Activated T-helper 17 cell treated with anti-CD3 and anti-CD28 coated beads, Interleukin-2, amount 50 U/mL, for 72 hours (primary cell): Measurements from ENCODE around the gene BOLL. TPM values are rescaled to one million over a fixed set of nuclear protein-coding genes. Genes with fewer than 3 reads are reported as not detected.
A peak's percentile ranks its signal among the peaks of the same experiment; 100 is the strongest.
"Not testable (repeated sequence)": the region's sequence is repeated elsewhere in the genome, so short reads cannot be mapped to it uniquely, and the experiment has no call there.

Experiments
- ATAC-seq: fragments of 150-1000 bp; cut with Tn5 transposase; replicated peaks from 2 replicates; pipeline ENCODE4 v1.10.0; 2021; ENCODE audit warnings: mild to moderate bottlenecking, moderate library complexity
- H3K27ac Mint-ChIP-seq: one replicate; pipeline ENCODE4 v1.8.0; 2022; ENCODE audit warnings: mixed read lengths
- H3K27me3 Mint-ChIP-seq: one replicate; pipeline ENCODE4 v1.8.0; 2022; ENCODE audit warnings: mixed read lengths
- H3K36me3 Mint-ChIP-seq: one replicate; pipeline ENCODE4 v1.8.0; 2022; ENCODE audit warnings: low read depth, mild to moderate bottlenecking, mixed read lengths
- H3K4me1 Mint-ChIP-seq: one replicate; pipeline ENCODE4 v1.8.0; 2022; ENCODE audit warnings: mixed read lengths
- H3K4me3 Mint-ChIP-seq: one replicate; pipeline ENCODE4 v1.8.0; 2022; ENCODE audit warnings: mild to moderate bottlenecking, mixed read lengths
- H3K9me3 Mint-ChIP-seq: one replicate; pipeline ENCODE4 v1.8.0; 2022; ENCODE audit warnings: mixed read lengths
- total RNA-seq, 2 donors: library from RNA; stranded (reverse); gene quantifications; one replicate each; pipeline ENCODE4 v1.2.3, GENCODE V29; 2022

BOLL gene
- total RNA-seq, 2 donors from 2014 or later: not detected

DNA sequence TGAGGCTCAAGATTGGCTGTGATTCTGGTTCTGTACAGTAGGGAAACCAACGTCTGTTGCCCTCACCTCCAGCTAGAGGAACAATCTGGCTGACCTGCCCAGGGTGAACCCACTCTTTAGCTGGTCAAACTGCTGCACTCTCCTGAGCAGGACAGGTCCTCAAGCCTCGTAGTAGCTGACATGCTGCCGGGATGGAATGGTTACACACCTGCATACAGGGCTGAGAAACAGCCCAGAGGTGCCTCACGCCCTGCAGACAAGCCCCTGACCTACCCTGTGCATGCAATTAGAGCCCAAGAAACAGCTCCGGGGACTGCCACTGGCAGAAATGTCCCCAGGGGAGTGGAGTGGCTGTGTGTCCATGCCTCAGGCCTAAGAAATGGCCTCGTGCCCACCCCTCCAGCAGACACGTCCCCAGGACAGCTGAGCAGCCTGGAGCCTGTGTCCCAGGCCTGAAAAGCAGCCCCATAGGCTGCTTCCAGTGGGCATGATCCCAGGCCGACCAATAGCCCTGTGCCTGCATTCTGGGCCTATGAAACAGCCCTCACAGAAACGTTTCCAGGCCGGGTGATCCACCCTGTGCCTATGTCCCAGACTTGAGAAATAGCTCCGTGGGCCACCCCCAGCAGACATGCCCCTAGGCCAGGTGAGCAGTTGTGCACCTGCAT lies 25.4 kb downstream of the BOLL start:
- H3K27ac Mint-ChIP-seq: no peak overlapping the region
- H3K4me1 Mint-ChIP-seq: no peaks in the 10 kb centered on the region
- H3K4me3 Mint-ChIP-seq: no peak overlapping the region
- no peaks in the 10 kb centered on the region for H3K36me3 Mint-ChIP-seq
- peaks cover 16% of the 10 kb centered on the region for H3K9me3 Mint-ChIP-seq
- ATAC-seq: no peak
- H3K27me3 Mint-ChIP-seq: peaks cover 8% of the 10 kb centered on the region

DNA sequence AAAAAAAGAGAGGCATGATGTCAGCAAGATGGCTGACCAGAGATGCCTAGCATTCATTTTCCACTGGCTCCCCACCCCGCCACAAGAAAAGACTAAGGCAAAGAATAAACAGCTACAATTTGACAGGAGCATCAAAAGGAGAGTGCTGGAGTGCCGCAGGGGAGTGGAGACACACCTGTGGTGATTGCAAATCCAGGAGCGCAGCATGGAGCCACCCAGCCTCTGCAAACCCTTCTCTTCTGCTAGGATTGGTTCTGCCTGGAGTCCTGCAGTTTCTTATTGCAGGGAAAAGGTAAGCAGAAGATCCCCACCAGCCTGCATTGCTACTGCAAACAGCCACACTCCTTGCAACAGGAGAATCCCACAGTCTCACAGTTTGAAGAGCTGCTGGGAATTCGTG lies 26.1 kb downstream of the BOLL start:
- H3K27me3 Mint-ChIP-seq: peaks cover 6% of the 10 kb centered on the region
- H3K36me3 Mint-ChIP-seq: no peaks in the 10 kb centered on the region
- H3K4me3 Mint-ChIP-seq: no peak overlapping the region
- no peak for ATAC-seq
- H3K9me3 Mint-ChIP-seq: peaks cover 16% of the 10 kb centered on the region
- no peaks in the 10 kb centered on the region for H3K4me1 Mint-ChIP-seq
- H3K27ac Mint-ChIP-seq: no peak overlapping the region

DNA sequence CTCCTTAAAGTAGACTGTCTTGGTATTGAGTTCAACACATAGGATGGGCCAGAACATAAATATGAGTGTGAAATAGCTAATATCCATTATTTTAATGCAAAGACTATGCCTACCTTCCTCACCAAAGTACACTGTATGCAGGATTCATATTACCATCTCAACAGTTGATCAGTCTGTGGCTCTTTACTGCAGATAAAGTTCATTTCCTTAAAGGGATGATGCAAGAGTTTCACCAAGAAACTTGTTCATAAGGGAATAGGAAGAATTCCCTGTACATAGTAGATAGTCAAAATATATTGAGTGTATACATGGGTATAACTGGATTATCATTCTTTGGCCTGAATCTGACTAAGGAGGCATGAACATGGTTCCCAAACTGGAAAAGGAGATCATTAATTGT lies 44.9 kb downstream of the BOLL start:
- ATAC-seq: no peak
- peaks cover 14% of the 10 kb centered on the region for H3K27me3 Mint-ChIP-seq
- no peaks in the 10 kb centered on the region for H3K4me1 Mint-ChIP-seq
- no peak overlapping the region for H3K27ac Mint-ChIP-seq
- H3K36me3 Mint-ChIP-seq: no peaks in the 10 kb centered on the region
- H3K9me3 Mint-ChIP-seq: no peaks in the 10 kb centered on the region
- no peak overlapping the region for H3K4me3 Mint-ChIP-seq

DNA sequence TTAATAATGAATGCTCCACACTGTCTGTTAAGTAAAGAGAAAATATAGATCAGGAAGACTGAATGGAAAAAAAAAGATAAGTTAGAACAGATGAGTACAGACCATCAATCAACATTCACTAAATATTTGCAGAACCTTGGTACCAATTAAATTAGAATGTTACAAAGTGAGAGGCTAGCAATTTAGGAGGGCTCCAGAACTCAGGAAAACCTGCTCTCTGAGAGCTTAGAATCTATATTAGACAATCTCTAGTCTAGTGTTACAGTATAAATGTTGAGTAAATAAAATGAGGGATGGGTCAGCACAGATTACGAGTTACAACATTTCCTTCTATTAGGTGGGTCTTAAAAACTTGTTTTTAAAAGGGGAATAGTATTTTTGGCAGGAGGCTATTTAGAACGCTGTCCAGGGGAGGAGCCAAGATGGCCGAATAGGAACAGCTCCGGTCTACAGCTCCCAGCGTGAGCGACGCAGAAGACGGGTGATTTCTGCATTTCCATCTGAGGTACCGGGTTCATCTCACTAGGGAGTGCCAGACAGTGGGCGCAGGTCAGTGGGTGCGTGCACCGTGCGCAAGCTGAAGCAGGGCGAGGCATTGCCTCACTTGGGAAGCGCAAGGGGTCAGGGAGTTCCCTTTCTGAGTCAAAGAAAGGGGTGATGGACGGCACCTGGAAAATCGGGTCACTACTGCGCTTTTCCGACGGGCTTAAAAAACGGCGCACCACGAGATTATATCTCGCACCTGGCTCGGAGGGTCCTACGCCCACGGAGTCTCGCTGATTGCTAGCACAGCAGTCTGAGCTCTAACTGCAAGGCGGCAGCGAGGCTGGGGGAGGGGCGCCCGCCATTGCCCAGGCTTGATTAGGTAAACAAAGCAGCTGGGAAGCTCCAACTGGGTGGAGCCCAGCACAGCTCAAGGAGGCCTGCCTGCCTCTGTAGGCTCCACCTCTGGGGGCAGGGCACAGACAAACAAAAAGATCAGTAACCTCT lies 56.3 kb downstream of the BOLL start:
- H3K9me3 Mint-ChIP-seq, H3K36me3 Mint-ChIP-seq, ATAC-seq, H3K27ac Mint-ChIP-seq, H3K4me1 Mint-ChIP-seq, H3K4me3 Mint-ChIP-seq, H3K27me3 Mint-ChIP-seq: not testable (repeated sequence)

DNA sequence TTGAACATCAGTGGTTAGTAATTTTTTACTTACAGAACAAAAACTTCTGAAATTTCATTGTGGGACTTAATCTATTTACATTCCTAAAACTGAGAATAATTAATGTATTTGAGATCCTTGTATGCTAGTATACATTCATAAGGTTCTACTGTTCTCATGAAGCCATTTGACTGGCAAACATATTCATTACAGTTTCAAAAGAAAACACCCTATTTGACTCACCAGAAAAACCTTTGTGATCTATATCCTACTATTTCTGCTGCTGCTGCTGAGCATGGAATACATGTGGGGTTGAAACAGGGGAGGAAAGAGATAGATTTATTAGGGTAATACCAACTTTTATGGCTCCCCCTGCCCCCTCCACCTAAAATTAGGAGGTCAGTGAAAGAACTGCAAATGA lies 58.1 kb downstream of the BOLL start:
- no peak overlapping the region for H3K4me3 Mint-ChIP-seq
- peaks cover 8% of the 10 kb centered on the region for H3K9me3 Mint-ChIP-seq
- H3K36me3 Mint-ChIP-seq: no peaks in the 10 kb centered on the region
- H3K27ac Mint-ChIP-seq: no peak overlapping the region
- H3K4me1 Mint-ChIP-seq: no peaks in the 10 kb centered on the region
- H3K27me3 Mint-ChIP-seq: no peaks in the 10 kb centered on the region
- no peak for ATAC-seq

DNA sequence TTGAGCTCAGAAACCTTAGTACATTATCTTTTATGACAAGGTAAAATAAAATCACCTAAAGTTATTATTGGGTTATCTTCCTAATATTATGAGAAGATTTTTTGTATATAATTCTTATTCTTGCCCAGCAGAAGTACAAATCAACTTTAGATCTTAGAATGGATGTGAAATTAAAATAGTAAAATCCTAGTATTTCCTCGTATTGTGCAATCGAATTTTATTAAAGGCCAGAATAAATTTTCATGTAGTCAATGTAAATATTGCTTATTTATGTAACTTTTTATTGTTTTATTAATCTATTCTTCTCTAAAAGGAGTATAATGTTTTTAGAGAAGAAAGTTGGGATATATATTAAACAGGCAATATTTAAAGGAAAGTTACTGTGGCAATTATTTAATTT lies 67.3 kb downstream of the BOLL start:
- H3K9me3 Mint-ChIP-seq: no peaks in the 10 kb centered on the region
- H3K4me1 Mint-ChIP-seq: peaks cover 5% of the 10 kb centered on the region
- H3K27me3 Mint-ChIP-seq: no peaks in the 10 kb centered on the region
- no peak for ATAC-seq
- H3K4me3 Mint-ChIP-seq: no peak overlapping the region
- H3K36me3 Mint-ChIP-seq: peaks cover 21% of the 10 kb centered on the region
- no peak overlapping the region for H3K27ac Mint-ChIP-seq

DNA sequence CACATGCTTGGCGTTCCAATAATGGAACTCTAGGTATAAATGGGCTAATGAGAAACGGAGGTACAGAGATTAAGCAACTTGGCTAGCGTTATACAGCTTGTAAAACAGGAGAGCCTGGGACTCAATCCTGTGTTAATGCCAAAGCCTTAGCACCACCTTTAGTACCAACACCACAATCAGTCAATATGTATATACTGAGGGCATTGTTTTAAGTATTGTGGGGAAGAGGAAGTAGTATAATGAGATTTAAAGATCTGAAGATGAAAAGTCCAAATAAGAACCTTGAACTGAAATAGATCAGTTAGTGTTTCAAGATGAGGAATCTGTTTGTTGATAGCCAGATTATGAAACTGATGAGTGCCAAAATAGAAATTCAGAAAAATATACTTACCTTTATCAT lies 71.8 kb downstream of the BOLL start:
- H3K4me3 Mint-ChIP-seq: no peak overlapping the region
- H3K9me3 Mint-ChIP-seq: no peaks in the 10 kb centered on the region
- peaks cover 27% of the 10 kb centered on the region for H3K4me1 Mint-ChIP-seq
- ATAC-seq: no peak
- H3K36me3 Mint-ChIP-seq: peaks cover 59% of the 10 kb centered on the region
- H3K27me3 Mint-ChIP-seq: no peaks in the 10 kb centered on the region
- peak overlapping the region; percentile 6 for H3K27ac Mint-ChIP-seq

DNA sequence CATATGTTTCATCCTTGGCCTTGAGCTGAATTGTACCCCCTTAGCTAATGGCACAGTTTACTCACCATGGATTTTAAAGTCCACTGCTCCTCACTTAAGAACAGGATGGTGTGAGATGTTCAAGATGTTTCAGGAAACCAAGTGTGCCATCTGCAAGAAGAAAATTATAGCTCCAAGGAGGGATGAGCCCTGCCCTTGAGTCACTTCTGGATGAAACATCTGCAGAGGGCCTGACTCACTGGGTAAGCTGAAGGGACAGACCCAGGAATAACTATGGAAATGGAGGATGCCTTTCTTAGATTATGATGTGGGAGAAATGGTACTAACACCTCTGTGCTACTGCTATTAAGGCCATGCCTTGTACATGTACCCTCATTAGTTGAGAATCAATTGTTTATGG lies 73.5 kb downstream of the BOLL start:
- Mint-ChIP-seq H3K27me3 (no peaks in the 10 kb centered on the region), H3K27ac (no peak overlapping the region), H3K9me3 (no peaks in the 10 kb centered on the region), H3K4me1 (peaks cover 33% of the 10 kb centered on the region), H3K4me3 (no peak overlapping the region), H3K36me3 (peaks cover 68% of the 10 kb centered on the region)
- ATAC-seq: no peak

DNA sequence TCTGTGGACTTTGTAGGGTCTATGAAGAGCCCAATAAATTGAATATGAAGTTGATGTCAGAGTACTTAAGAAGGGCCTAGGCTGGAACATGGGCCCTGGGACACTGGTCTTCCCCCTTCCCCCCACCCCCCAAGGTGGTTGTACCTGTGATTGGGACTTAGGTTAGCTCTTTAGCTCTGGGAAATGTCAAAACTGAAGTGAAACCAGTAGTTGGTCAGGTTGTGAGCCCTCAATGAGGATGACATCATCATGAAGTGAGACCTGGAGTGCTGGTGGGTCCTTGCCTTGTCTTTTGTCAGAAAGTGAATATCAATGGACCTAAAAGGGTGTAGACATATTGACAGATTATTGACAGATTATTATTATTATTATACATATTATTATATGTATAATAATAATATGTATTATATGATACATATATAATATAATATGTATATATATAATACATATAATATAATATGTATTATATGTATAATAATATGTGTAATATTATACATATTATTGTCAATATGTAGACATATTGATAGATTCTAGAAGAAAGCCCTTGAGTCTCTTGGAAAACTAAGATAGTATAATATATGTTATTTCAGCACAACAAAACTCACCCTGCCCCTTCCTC lies 74.6 kb downstream of the BOLL start:
- Mint-ChIP-seq H3K36me3 (peaks cover 68% of the 10 kb centered on the region), H3K4me1 (peaks cover 33% of the 10 kb centered on the region), H3K27ac (no peak overlapping the region), H3K27me3 (no peaks in the 10 kb centered on the region), H3K4me3 (peak overlapping the region; percentile 88), H3K9me3 (no peaks in the 10 kb centered on the region)
- peak; percentile 79 for ATAC-seq

DNA sequence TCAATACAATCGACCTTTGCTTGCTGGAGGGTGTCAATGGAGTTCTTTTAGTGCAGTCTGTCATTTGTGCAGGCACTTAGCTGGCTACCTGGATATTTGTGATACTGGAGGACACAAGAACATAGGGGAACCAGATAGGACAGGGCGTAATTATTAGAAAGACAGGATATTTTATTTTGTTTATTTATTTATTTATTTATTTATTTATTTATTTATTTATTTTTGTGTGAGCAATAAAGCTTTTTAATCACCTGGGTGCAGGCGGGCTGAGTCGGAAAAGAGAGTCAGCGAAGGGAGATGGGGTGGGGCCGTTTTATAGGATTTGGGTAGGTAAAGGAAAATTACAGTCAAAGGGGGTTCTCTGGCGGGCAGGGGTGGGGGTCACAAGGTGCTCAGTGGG lies 76.0 kb downstream of the BOLL start:
- ATAC-seq, H3K9me3 Mint-ChIP-seq, H3K27me3 Mint-ChIP-seq: not testable (repeated sequence)
- Mint-ChIP-seq H3K36me3 (peaks cover 63% of the 10 kb centered on the region), H3K4me1 (peaks cover 38% of the 10 kb centered on the region), H3K27ac (peak overlapping the region; percentile 63), H3K4me3 (peak overlapping the region; percentile 88)

DNA sequence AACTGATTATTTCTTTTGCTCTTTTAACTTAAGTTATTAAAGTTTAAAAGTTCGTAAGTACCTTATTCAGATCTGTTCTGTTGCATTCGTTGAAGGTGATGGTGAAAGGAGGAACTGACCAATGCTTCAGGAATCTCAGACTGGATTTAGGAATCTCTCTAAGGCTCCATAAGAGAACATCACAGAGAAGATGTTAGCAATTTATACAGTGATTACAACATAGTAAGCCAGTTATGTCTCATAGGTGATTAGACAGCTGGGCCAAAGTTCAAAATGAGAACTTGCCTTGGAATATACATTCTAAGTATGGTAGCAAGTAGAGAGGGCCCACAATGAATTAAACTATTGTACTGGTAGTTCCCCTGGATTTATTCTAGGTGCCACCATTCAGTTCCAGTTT lies 76.8 kb downstream of the BOLL start:
- Mint-ChIP-seq H3K4me3 (peak overlapping the region; percentile 88), H3K9me3 (no peaks in the 10 kb centered on the region), H3K27ac (peak overlapping the region; percentile 63), H3K4me1 (peaks cover 37% of the 10 kb centered on the region), H3K36me3 (peaks cover 55% of the 10 kb centered on the region), H3K27me3 (no peaks in the 10 kb centered on the region)
- ATAC-seq: no peak

DNA sequence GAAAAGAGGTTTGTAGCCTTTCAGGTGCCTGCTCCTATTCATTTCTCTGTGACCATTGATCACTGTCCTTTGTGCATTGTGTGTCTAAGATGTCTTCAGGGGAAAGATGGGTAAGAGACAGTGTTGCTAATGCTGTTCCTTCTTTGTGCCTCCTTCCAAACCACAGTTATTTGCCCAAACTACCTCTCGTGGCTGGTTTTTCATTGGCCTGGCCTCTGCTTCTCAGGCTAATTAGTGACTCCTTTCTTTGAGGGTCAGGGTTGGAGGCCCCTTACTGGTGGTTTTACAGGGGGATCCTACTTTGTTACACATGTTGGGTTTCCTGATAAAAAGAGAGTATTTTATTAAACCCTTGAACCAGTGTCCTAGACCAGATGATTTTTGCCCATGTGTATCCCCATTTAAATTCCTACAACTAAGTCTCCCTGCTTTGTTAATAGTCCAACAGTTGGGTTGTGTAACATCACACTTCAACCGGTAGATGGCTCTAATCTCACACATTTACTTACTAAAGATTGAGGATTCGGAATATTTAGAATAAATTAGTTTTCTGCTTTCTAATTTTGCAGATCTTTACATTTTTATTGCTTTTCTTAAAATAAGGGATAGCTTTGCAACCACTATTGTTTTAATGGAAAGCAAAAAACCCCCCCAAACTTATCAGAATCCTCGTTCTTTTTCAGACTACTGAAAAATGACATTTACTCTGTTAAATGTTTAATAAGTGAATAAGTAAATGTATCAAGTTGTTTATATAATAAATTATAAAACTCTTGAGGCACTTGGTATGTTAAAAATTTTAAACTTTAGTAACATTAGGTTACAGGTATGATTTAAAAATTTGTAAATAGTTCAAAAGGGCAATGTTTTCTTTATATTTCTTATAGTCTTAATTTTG lies 77.6 kb downstream of the BOLL start:
- no peaks in the 10 kb centered on the region for H3K27me3 Mint-ChIP-seq
- H3K4me3 Mint-ChIP-seq: peak overlapping the region; percentile 88
- peak overlapping the region; percentile 48 for H3K27ac Mint-ChIP-seq
- H3K9me3 Mint-ChIP-seq: no peaks in the 10 kb centered on the region
- no peak for ATAC-seq
- peaks cover 34% of the 10 kb centered on the region for H3K4me1 Mint-ChIP-seq
- H3K36me3 Mint-ChIP-seq: peaks cover 48% of the 10 kb centered on the region

DNA sequence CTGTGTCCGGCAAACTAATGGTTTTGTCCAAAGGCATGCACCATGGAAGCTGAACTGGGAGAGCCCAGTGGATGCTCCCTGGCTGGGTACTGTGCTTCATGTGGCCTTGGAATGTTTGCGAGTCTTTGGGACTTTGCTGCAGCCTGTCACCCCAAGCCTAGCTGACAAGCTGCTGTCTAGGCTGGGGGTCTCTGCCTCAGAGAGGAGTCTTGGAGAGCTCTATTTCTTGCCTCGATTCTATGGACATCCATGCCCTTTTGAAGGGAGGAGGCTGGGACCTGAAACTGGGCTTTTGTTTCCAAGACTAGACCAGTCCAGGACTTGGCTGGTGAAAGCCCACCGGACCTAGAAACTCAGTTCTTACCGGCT lies 78.3 kb downstream of the BOLL start:
- Mint-ChIP-seq H3K4me3 (peak overlapping the region; percentile 88), H3K27ac (peak overlapping the region; percentile 91), H3K27me3 (no peaks in the 10 kb centered on the region), H3K9me3 (no peaks in the 10 kb centered on the region), H3K36me3 (peaks cover 41% of the 10 kb centered on the region), H3K4me1 (peaks cover 34% of the 10 kb centered on the region)
- no peak for ATAC-seq
